GM19438 (cell line): ENCODE data around the gene PYGO1.
"Not testable (repeated sequence)": the region's sequence is repeated elsewhere in the genome, so short reads cannot be mapped to it uniquely, and the experiment has no call there.

ENCODE experiments used
- ATAC-seq: cut with Tn5 transposase; IDR thresholded peaks from one replicate; pipeline ENCODE4 v1.9.1; 2021; ENCODE audit warnings: low read depth; ENCODE audit not compliant: unreplicated experiment

Gene PYGO1

GRCh38 chr15:55588070-55588814 is at the start of gene PYGO1:
TSS of gene PYGO1 (minus strand) at chr15:55588345. CDS start at chr15:55587883, 462 bp downstream.
- peak; percentile 69 for ATAC-seq

DNA sequence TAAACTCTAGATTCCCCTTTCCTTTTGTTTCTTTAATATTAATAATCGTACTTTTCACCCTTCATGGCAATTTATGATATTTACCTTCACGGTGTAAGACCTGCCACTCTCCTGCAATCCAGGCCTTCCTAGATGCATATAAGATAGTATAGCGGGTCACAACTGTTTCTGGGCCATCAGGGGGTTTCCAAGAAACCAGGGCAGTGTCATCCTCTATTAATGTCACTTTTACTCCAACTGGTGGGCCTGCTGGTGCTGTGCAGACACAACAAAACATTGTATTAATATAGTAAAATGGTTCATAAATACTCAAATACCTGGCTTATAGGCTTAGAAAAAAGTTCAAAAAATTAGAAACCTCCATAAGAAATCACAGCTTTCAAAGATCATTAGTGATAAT is 48.9 kb upstream of the PYGO1 start:
- no peak for ATAC-seq

- no peak for ATAC-seq
Observed at GRCh38 chr15:55633731-55634130, 45.6 kb upstream of the PYGO1 start.

DNA sequence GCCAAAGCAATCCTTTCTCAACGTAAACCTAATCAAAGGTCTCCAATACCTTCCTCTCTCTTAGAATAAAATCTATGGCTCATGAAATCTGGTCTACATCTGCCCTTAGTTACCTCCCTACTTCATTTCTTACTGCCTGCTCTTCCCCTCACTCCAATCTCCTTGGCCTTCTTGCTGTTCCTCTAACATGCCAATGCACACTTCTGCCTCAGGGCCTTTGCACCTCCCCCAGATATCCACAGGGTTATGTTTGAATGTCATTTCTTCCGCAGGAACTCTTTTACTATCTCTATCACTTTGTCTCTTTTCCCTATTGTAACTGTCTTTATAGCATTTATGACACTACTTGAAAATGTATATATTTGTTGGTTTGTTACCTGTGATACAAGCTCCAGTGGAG is 44.3 kb upstream of the PYGO1 start:
- no peak for ATAC-seq

GRCh38 chr15:55630858-55631257 is 42.7 kb upstream of the PYGO1 start:
- no peak for ATAC-seq

- ATAC-seq = no peak
Observed at GRCh38 chr15:55628369-55628730, 40.2 kb upstream of the PYGO1 start.

DNA sequence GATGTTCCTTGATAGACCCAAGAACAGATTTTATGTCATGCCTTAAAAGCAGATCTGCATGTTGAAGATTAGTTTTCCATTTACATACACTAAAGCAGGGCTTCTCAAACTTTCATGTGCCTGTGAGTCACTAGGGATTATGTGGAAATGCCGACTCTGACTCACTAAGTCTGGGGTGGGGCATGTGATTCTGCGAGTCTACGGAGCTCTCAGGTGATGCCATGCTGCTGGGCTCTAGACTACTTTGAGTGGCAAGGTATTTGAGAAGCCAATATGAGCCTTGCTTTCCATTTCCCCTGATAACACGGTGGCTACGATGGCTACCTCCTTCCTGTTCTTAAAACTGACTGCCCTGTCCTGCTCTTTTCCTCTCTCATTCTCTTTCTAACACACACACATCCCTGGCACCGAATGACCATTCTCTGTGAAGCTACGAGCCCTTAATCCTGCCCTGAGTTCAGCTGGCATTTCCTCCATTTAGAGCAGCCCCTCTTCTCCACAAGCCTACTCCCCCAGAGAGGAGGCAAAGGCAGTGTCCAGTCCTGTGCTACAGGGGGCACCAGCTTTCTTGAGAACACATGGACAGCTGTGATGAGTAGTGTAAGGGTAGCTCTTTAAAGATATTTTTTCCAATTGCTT is 39.7 kb upstream of the PYGO1 start:
- ATAC-seq = no peak

GRCh38 chr15:55619783-55620182 is 31.6 kb upstream of the PYGO1 start:
- no peak for ATAC-seq

DNA sequence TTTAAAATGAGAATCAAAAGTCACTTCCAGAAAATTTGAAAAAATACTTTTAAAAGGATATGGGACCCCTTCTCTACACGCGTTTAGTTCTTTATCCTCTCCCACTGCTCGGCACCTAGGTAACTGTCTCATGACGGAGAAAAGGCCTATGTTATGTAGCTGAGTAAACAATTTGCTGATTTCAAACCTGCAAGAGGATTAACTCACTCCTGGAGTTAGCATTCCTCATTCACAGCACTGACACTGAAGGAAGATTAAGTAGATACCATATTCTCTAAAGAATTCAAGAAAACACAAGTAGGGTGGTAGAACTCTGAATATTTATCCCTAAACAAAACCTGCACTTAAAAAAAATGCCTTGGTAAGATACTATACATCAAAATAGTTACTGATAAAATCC is 30.2 kb upstream of the PYGO1 start:
- no peak for ATAC-seq

- no peak for ATAC-seq
Observed at GRCh38 chr15:55615445-55615844, 27.3 kb upstream of the PYGO1 start.

DNA sequence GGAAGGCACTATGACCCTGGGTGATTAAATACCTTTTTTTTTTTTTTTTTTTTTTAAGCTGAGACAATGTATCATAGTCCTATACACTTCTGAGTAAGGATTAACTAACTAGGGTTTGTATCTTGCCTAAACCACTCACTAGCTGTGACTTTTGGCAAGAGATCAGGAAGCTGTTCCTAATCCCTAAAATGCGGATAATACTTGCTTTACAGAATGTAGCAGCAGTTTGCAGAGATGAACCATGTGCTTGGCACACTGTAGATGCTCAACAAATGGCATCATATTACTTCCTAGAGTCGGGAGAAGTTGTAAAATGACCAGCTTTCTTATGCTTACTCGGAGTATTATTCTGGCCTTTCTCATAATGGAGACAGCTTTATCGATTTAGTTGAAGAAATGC is 25.6 kb upstream of the PYGO1 start:
- no peak for ATAC-seq

DNA sequence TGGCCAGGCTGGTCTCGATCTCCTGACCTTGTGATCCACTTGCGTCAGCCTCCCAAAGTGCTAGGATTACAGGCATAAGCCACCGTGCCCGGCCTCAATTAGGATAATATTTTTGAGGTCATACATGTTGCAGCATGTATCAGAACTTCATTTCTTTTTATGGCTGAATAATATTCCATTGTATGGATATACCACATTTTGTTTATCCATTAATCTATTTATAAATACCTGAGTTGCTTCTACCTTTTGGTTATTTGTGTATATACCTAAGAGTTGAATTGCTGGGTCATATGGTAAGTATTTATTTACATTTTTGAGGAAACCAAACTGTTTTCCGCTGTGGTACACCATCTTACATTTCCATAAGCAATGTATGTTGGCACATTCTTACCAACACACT is 18.1 kb upstream of the PYGO1 start:
- no peak for ATAC-seq

DNA sequence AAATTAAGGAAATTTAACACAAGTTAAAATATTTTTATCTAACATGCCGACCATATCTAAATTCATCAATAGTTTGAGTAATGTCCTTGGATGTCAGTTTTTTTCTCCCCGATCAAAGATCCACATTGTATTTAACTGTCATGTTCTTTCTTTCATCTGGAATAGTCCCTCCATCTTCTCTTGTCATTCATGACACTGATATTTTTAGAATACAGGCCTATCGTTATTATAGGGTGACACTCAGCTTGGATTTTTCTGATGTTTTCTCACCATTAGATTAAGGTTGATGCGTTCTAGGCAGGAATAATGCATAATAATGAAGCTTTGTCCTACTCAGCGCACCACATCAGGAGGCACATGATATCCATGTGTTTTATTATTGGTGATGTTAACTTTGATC is 13.2 kb upstream of the PYGO1 start:
- ATAC-seq = no peak

- ATAC-seq = no peak
Observed at GRCh38 chr15:55599439-55599838, 11.3 kb upstream of the PYGO1 start.

DNA sequence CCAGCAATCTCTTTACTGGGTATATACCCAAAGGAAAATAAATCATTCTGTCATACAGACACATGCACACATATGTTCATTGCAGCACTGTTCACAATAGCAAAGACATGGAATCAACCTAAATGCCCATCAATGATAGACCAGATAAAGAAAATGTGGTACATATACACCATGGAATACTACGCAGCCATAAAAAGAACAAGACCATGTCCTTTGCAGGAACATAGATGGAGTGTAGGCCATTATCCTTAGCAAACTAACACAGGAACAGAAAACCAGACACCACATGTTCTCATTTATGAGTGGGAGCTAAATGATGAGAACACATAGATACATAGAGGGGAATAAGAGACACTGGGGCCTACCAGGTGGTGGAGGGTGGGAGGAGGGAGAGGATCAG is 4.9 kb upstream of the PYGO1 start:
- not testable (repeated sequence) for ATAC-seq

DNA sequence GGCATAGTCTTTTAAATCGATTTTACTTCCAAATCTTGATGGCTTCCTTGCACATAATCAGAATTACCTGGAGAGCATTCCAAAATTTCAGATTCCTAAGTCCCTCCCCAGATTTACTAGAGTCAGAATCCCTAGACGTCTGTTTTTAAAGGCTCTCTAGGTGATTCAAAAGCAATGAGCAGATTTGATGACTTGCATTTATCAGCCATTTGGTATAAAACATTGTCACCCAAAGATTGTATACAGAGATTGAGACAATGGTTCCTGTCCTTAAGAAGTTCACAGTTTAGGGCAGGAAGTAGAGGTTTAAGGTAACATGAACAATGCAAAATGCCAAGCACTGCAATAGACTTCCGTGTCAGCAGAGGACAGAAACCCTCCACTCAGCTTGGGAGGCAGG is 2.6 kb upstream of the PYGO1 start:
- ATAC-seq = no peak

- ATAC-seq = no peak
Observed at GRCh38 chr15:55589287-55589686, 1.1 kb upstream of the PYGO1 start.

GRCh38 chr15:55588815-55589115 is 620 bp upstream of the PYGO1 start:
- no peak for ATAC-seq

DNA sequence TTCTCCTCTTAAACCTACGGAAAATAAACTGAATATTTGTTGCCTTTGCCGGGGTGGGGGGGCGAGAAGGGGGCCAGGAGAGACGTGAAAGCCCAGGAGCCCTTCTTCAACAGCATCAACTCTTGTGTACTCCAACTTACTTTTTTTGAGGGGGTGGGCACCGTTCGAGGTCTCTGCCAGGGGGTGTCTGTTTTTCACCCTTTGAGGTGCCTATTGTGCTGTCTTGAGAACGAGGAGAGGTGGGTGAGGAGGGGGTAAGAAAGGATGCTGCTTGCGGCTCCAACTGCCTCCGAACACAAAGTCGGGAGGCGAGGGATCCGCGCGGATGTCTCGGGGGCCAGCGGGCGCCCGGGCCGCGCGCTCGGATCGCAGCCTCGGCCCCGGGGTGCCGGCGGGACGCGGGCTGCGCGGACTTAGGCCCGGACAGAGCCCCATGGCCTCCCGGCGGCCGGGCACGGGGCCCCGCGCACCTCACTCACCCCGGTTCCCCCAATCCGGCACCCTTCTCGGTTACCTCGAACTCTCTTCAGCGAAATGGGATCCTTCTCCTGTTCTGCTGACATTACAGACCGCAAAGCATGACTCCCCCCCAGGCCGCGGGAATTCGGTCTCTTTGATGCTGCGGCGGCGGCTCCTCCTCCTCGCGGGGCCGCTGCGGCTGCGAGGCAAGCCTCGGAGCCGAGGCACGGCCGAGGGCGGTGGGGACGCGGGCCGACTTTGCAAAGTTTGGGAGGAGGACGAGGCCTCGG is 650 bp downstream of the PYGO1 start:
- ATAC-seq = peak; percentile 19

DNA sequence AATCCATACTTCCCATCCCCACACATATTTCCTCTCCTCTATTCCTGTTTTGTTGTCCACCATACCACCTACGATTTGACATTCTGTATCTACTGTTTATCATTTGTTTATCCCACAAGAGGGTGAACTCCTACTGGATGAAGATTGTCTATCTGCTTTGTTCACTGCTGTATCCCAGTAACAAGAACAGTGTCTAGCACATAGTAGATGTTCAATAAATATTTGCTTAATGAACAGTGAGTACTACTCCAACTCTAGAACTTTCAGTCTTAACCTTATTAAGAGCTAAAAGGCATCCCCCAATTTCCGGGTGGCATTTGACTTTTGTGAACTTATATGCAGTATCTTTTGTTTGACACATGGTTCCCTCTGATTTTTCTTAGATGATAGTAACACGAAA is 1.3 kb downstream of the PYGO1 start:
- no peak for ATAC-seq

GRCh38 chr15:55576943-55577342 is 11.2 kb downstream of the PYGO1 start:
- ATAC-seq = no peak

DNA sequence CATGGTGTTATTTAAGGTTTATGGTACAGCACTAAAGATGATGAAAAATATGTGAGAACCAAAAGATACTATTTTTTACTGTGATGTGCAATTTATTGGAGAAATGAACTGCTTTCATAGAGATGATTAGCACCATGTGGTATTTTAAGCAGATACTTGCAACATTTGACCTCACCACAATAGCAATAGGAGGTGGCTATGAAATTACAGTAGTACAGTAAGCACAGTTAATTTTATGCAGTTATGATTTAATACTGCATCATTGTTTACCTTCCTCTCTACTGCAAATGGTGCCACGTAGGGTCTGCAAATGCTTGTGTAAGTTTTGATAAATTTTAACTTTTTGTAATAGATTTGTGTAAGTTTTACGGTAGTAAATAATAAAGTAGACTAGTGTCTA is 14.0 kb downstream of the PYGO1 start:
- no peak for ATAC-seq
